Esophagus (tissue), 2 donors: ENCODE measurements around the gene DGCR2. TPM values are rescaled to one million over a fixed set of nuclear protein-coding genes. Genes with fewer than 3 reads are reported as not detected.

Experiments
- H3K27ac ChIP-seq, 2 donors: one replicate each; pipeline ENCODE4 v1.5.1; 2013; ENCODE audit warnings: low read depth in 2 of 2, mild to moderate bottlenecking in 2 of 2, inconsistent platforms in 1 of 2, low read length in 1 of 2, moderate library complexity in 1 of 2
- H3K27me3 ChIP-seq, 2 donors: one replicate each; pipeline ENCODE4 v1.6.1; 2013; ENCODE audit warnings: low read length in 2 of 2, control low read depth in 1 of 2, mild to moderate bottlenecking in 1 of 2; ENCODE audit not compliant: insufficient read depth in 2 of 2, control insufficient read depth in 1 of 2
- H3K36me3 ChIP-seq, 2 donors: one replicate each; pipeline ENCODE4 v1.6.1; 2013; ENCODE audit warnings: low read length in 1 of 2; ENCODE audit not compliant: control insufficient read depth in 2 of 2, insufficient read depth in 2 of 2
- H3K4me1 ChIP-seq, 2 donors: one replicate each; pipeline ENCODE4 v1.6.1; 2013; ENCODE audit warnings: low read length in 1 of 2; ENCODE audit not compliant: control insufficient read depth in 2 of 2, insufficient read depth in 2 of 2
- H3K4me3 ChIP-seq, 2 donors: one replicate each; pipeline ENCODE4 v1.5.1; 2013; ENCODE audit warnings: low read length in 2 of 2, mild to moderate bottlenecking in 2 of 2, low read depth in 1 of 2, moderate library complexity in 1 of 2
- H3K9me3 ChIP-seq, 2 donors: one replicate each; pipeline ENCODE4 v1.6.1; 2013; ENCODE audit warnings: mild to moderate bottlenecking in 2 of 2, low read depth in 1 of 2, low read length in 1 of 2, moderate library complexity in 1 of 2; ENCODE audit not compliant: control insufficient read depth in 2 of 2, insufficient read depth in 1 of 2
- WGBS, 2 donors: extraction: QIAGEN DNeasy Blood & Tissue Kit; methylation state at CpG; one replicate each; pipeline ENCODE4 v1.1.7; 2013; 5-methylcytosine and 5-hydroxymethylcytosine counted together
- polyA plus RNA-seq, 2 donors: library from polyadenylated mRNA; stranded (reverse); fragments of 200-250 nt; gene quantifications; one replicate each; pipeline ENCODE4 v1.2.3, GENCODE V29; 2013
- donor health status: healthy with polysubstance abuse.
- donor health status: Bipolar disorder and iron deficiency.

DGCR2 gene
- polyA plus RNA-seq, 2 donors, result 32.2 to 32.9 TPM

DNA sequence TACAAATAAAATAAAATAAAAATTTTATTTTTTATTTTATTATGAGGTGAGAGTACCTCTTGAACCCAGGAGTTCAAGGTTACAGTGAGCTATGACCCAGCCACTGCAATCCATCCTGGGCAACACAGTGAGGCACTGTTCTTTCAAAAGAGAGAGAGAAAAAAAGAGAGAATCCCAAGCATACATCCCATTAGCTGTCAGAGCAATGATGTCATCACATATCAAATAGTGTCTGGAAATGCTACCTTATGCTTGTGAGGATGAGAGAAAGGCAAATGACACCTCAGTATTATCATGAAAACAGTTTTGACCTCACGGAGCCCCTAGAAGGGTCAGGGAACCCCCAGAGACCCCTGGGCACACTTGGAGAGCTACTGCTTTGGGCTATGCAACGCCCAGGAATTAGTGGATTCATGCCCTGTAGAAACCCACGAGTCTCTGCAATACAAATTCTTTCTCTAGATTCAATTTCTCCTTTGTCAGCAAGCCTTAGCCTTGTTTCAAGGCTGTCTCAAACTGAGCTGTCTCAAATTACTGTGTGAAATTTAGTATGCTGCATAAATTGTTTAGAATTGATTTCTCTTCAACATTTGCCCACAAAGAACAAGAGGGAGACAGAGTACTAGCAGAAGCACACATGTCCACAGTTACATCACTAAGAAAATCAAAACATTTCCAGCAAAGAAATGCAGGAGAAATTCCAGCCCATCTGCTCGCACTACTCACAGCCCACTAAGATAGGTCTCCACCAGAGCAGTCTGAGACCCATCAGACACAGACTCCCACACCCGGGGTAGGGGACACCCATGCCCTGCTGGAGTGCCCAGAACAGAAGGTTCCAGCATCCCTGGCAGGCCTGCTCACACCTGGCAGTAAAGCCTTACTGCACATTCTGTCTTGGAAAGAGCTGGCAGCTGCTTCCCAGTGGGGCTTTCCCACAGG lies 18.1 kb downstream of the DGCR2 start:
- H3K4me3 ChIP-seq, result no peak overlapping the region
- H3K27me3 ChIP-seq, result no peaks in the 10 kb centered on the region
- no peaks in the 10 kb centered on the region for H3K36me3 ChIP-seq
- WGBS, 2 donors, result 50 to 60% methylated on average over 5 of the region's 5 CpGs
- H3K27ac ChIP-seq, result peak overlapping the region; percentile 41 to 51
- H3K4me1 ChIP-seq, result peaks cover 9 to 11% of the 10 kb centered on the region in 2 donors
- H3K9me3 ChIP-seq, result no peaks in the 10 kb centered on the region

DNA sequence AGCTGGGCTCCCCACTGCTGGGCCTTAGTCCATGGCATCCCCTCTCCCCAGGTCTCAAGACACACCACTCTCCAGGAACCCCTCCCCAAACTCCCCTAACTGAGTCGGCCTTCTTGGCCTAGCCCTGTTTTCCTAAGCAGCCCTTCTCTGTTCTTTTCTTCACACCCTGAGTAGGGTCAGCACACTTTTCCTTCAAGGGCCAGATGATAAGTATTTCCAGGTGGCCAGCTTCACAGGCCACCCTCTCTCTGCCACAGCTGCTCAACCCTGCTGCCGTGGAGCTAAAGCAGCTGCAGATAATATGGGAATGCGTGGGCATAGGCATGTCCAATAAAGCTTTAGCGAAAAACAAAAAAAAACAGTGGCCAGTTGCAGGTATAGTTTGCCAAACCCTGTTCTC lies 24.1 kb downstream of the DGCR2 start:
- H3K4me3 ChIP-seq, result no peak overlapping the region
- no peaks in the 10 kb centered on the region for H3K9me3 ChIP-seq
- H3K4me1 ChIP-seq, result peaks cover 4 to 5% of the 10 kb centered on the region in 2 donors
- no peak overlapping the region for H3K27ac ChIP-seq
- H3K36me3 ChIP-seq, result no peaks in the 10 kb centered on the region
- no peaks in the 10 kb centered on the region for H3K27me3 ChIP-seq
- 65 to 73% methylated on average over 4 of the region's 4 CpGs for WGBS, 2 donors

DNA sequence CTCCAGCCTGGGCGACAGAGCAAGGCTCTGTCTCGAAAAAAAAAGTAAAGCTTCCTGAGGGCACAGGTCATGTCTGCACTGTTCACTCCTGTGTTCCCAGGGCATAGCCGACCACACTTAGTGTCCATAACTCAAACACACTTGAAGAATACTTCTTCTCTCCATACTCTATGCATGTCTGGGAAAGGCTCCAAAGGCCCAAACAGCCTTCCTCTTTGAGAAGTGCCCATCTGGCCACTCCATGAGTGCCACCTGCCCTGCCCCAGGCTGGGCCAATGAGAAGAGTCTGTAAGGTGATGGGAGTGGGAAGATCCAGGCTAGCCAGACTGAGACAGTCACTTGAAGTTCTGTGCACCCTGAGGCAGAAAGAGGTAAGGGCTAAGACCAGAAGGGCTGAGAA lies 24.7 kb downstream of the DGCR2 start:
- H3K27ac ChIP-seq, result no peak overlapping the region
- no peak overlapping the region for H3K4me3 ChIP-seq
- 78 to 79% methylated on average over 3 of the region's 3 CpGs for WGBS, 2 donors
- H3K9me3 ChIP-seq, result no peaks in the 10 kb centered on the region
- H3K4me1 ChIP-seq, result peaks cover 4 to 5% of the 10 kb centered on the region in 2 donors
- H3K27me3 ChIP-seq, result no peaks in the 10 kb centered on the region
- H3K36me3 ChIP-seq, result no peaks in the 10 kb centered on the region

DNA sequence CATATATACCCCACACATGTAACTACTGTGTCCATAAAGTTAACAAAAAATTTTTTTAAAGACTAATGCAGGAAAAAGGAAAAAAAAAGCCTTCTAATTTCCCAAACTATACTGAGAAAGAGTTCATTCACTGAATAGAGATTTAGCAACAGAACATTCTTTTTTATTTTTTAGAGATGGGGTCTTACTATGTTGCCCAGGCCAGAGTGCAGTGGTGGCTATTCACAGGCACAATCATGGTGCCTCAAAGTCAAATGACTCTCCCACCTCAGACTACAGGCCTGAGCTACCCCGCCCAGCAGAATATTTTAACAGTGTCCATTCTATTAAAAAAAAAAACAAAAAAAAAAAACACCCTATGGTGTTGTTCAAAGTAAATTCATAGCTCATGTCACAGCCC lies 25.7 kb downstream of the DGCR2 start:
- no peak overlapping the region for H3K27ac ChIP-seq
- H3K9me3 ChIP-seq, result no peaks in the 10 kb centered on the region
- no peaks in the 10 kb centered on the region for H3K36me3 ChIP-seq
- H3K4me3 ChIP-seq, result no peak overlapping the region
- no peaks in the 10 kb centered on the region for H3K27me3 ChIP-seq
- WGBS, 2 donors, result 100% methylated on average over 1 of the region's 1 CpG
- peaks cover 4 to 5% of the 10 kb centered on the region in 2 donors for H3K4me1 ChIP-seq

DNA sequence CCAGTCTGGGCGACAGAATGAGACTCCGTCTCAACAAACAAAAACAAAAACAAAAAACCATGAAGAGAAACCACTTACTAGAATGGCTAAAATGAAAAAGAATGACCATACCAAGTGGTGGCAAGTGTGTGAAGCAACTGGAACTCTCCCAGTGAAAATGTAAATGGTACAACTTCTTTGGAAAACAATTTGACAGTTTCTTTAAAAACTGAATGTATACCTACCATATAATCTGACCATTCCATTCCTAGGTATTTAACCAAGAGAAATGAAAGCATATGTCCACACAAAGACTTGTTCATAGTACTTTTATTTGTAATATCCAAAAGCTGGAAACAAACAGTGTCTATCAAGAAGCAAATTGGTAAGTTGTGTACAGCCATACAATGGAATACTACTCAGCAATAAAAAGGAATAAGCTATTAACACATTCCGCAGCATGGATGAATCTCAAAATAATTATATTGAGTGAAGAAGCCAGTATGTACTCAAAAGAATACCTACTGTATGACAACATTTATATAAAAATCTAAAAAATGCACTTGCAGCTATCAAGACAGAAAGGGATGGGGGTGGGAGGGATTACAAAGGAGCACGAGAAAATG lies 27.7 kb downstream of the DGCR2 start:
- WGBS, 2 donors, result 95 to 96% methylated on average over 4 of the region's 4 CpGs
- no peaks in the 10 kb centered on the region for H3K27me3 ChIP-seq

DNA sequence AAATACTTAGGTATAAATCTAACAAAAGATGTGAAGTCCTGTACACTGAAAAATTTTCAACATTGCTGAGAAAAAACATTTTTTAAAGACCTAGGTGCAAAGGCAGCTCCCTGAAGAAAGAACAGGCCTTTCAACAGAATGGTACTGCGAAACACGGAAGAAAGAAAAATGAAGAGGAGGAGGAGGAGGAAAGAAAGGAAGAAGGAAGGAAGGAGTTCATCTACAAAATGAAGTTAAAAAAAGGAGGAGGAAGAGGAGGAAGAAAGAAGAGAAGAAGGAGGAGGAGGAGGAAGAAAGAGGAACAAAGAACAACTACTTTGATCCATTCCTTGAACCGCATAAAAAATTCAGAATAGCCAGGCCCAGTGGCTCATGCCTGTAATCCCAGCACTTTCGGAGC lies 29.5 kb downstream of the DGCR2 start:
- WGBS, 2 donors, result 92 to 98% methylated on average over 4 of the region's 4 CpGs
- peaks cover 0 to 9% of the 10 kb centered on the region in 2 donors for H3K36me3 ChIP-seq

More for the DNA sequence above, 27.7 kb downstream of the DGCR2 start:
- H3K27ac ChIP-seq, result no peak overlapping the region
- H3K36me3 ChIP-seq, result no peaks in the 10 kb centered on the region
- peaks cover 4 to 5% of the 10 kb centered on the region in 2 donors for H3K4me1 ChIP-seq
- no peak overlapping the region for H3K4me3 ChIP-seq
- H3K9me3 ChIP-seq, result no peaks in the 10 kb centered on the region

DNA sequence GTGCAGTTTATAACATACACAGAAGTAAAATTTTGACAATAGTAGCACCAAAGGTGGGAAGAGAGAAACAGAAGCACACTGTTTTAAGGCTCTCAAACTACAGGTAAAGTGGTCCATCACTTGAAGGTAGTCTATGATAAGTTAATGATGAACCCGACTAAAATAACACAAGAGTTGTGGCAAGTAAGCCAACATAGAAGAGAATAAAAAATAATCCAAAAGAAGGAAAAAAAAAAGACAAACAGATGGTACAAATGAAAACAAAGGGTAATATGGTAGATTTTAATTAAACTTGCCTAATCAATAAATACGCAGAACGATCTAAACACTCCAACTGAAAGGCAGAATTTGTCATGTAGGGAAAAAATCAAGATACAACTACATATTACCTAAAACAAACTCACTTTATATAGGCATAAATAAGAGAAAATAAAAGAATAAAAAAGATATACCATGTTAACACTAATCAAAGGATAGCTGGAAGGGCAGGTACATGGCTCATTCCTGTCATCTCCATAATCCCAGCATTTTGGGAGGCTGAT lies 31.6 kb downstream of the DGCR2 start:
- 63 to 88% methylated on average over 3 of the region's 3 CpGs for WGBS, 2 donors
- H3K4me1 ChIP-seq, result peaks cover 0 to 12% of the 10 kb centered on the region in 2 donors
- no peak overlapping the region for H3K4me3 ChIP-seq
- no peak overlapping the region for H3K27ac ChIP-seq
- no peaks in the 10 kb centered on the region for H3K9me3 ChIP-seq
- H3K36me3 ChIP-seq, result peaks cover 0 to 9% of the 10 kb centered on the region in 2 donors
- no peaks in the 10 kb centered on the region for H3K27me3 ChIP-seq

More for the DNA sequence above, 29.5 kb downstream of the DGCR2 start:
- Histone ChIP-seq H3K4me3 (no peak overlapping the region), H3K4me1 (peaks cover 4 to 9% of the 10 kb centered on the region in 2 donors), H3K27ac (no peak overlapping the region), H3K9me3 (no peaks in the 10 kb centered on the region), H3K27me3 (no peaks in the 10 kb centered on the region)

DNA sequence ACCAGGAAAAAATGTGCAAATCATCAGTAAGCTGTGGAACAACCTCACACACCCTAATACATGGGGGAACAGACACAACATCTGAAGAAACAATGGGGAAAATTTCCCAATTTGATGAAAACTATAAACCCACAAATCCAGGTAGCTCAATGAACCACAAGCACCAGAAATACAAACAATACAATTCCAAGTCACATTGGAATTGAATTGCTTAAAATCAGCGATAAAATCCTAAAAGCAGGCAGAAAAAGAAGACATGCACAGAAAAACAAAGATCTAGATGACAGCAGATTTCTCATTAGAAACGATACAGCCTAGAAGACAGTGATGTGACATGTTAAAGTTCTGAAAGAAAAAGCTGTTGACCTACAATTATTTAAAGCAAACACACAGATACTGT lies 32.0 kb downstream of the DGCR2 start:
- Histone ChIP-seq H3K27ac (no peak overlapping the region), H3K27me3 (no peaks in the 10 kb centered on the region), H3K4me3 (no peak overlapping the region), H3K36me3 (peaks cover 0 to 9% of the 10 kb centered on the region in 2 donors), H3K4me1 (peaks cover 0 to 12% of the 10 kb centered on the region in 2 donors), H3K9me3 (no peaks in the 10 kb centered on the region)
- 84 to 86% methylated on average over 2 of the region's 2 CpGs for WGBS, 2 donors

DNA sequence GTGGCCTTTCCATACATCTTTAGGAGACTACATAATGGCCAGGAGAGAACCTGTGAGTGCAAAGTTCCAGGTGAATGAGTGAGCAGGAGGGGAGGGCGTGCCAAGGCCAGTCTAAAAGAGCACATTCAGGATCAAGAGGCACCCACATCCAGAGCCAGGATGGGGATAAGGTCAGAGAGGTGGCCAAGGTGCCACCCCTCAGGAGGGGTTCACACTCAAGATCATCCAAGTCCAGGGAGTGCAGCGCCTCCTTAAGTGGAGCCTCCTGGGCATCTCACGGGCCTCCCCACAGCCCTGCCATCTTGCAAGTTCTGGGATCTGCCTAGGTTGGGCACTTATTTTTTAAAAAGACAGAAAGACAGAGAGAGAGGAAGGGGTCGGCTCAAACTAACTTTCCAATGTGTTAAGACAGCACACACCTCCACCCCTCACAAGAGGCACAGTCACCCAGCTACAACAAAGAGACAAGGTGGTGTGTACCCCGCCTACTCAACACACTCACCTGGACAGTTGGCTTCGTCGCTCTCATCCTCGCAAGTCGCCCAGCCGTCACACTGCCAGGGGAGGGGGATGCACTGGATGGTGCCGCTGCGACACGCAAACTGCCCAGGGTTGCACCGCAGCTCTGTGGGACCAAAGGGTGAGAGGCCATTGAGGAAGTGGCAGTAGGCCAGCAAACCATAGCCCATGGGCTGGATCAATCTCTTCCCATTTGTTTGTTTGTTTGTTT lies 33.2 kb downstream of the DGCR2 start:
- Histone ChIP-seq H3K27me3 (no peaks in the 10 kb centered on the region), H3K4me3 (no peak overlapping the region), H3K27ac (no peak overlapping the region), H3K36me3 (peaks cover 0 to 9% of the 10 kb centered on the region in 2 donors), H3K4me1 (peaks cover 0 to 12% of the 10 kb centered on the region in 2 donors), H3K9me3 (no peaks in the 10 kb centered on the region)
- WGBS, 2 donors, result 95 to 98% methylated on average over 14 of the region's 14 CpGs
